Ishikawa (cell line): ENCODE measurements around the gene SERGEF.

Source experiments
- CEBPB ChIP-seq: IDR thresholded peaks from 2 replicates; pipeline ENCODE4 v1.6.1; 2012
- CREB1 ChIP-seq: IDR thresholded peaks from 2 replicates; pipeline ENCODE4 v1.6.1; 2012; ENCODE audit warnings: low read depth
- EGR1 ChIP-seq: IDR thresholded peaks from 2 replicates; pipeline ENCODE4 v1.6.1; 2012
- EP300 ChIP-seq: IDR thresholded peaks from 2 replicates; pipeline ENCODE4 v1.6.1; 2012; ENCODE audit warnings: borderline replicate concordance
- FOXM1 ChIP-seq: IDR thresholded peaks from 2 replicates; pipeline ENCODE4 v1.6.1; 2012; ENCODE audit warnings: low read depth, borderline replicate concordance
- NFIC ChIP-seq: IDR thresholded peaks from 2 replicates; pipeline ENCODE4 v1.6.1; 2012
- RAD21 ChIP-seq: IDR thresholded peaks from 2 replicates; pipeline ENCODE4 v1.6.1; 2012; ENCODE audit warnings: low read depth
- TAF1 ChIP-seq: IDR thresholded peaks from 2 replicates; pipeline ENCODE4 v1.6.1; 2012; ENCODE audit warnings: low read depth, mild to moderate bottlenecking
- TCF12 ChIP-seq: IDR thresholded peaks from 2 replicates; pipeline ENCODE4 v1.6.1; 2012; ENCODE audit warnings: low read depth
- TEAD4 ChIP-seq: IDR thresholded peaks from 2 replicates; pipeline ENCODE4 v1.6.1; 2012
- YY1 ChIP-seq: IDR thresholded peaks from 2 replicates; pipeline ENCODE4 v1.6.1; 2012; ENCODE audit warnings: low read depth
- ZBTB7A ChIP-seq: IDR thresholded peaks from 2 replicates; pipeline ENCODE4 v1.6.1; 2012; ENCODE audit warnings: low read depth
- TF ChIP-seq, protein P1 (sequence below): IDR thresholded peaks from 2 replicates; pipeline ENCODE4 v1.6.1; 2012; ENCODE audit warnings: low read depth, mild to moderate bottlenecking
- TF ChIP-seq, protein P2 (sequence below): IDR thresholded peaks from 2 replicates; pipeline ENCODE4 v1.6.1; 2012
- TF ChIP-seq, protein P3 (sequence below): IDR thresholded peaks from 2 replicates; pipeline ENCODE4 v1.6.1; 2012

The SERGEF gene

DNA sequence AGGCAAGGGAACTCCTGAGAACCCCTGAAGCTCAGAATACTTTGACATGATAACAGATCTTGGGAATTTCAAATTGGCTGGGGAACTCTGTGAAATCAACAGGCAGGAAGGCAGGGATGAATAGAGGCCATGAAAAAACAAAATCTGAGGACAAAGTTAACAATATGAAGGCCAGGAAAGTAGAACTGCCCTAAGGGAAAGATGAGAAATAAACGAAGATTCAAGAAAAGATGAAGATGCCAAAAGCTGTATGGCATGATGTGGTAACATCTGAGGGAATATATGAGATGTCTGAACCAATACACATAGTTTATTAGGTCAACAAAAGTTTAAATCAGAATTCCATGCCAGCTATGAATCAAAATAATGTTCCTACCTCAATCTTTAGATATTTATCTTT is 25.0 kb downstream of the SERGEF start:
- TF ChIP-seq RAD21 = no peak
- no peak for TF ChIP-seq CEBPB
- TF ChIP-seq NFIC = no peak

DNA sequence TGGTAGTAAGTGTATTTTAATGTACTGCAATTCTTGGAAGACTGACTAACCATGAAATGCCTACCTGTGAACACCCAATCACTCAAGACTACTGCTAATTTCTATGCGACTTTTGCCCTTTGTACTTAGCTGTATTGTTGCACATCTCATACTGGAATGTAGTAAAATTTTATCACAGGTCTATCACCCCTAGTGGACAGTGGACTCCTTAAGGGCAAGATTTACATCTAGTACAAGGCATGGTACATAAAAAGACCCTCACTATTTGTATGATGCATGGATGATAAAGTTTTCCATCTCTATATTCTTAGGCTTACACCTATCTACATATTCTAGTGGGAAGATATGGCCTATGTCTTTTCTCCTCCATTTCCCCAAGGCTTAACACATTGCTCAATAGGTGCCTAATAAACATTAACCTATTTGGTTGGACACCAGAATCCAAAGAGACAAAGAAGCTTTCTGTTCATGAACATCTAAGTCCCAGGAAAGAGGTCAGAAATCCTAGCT is 26.1 kb downstream of the SERGEF start:
- TF ChIP-seq CREB1 (no peak), EP300 (no peak; the same call in 1 of the 2 replicates), RAD21 (no peak), CEBPB (no peak), FOXM1 (no peak), NFIC (no peak), EGR1 (no peak), ZBTB7A (no peak), TCF12 (no peak), TAF1 (no peak), TEAD4 (no peak), YY1 (no peak)
- TF ChIP-seq, protein P1, sequence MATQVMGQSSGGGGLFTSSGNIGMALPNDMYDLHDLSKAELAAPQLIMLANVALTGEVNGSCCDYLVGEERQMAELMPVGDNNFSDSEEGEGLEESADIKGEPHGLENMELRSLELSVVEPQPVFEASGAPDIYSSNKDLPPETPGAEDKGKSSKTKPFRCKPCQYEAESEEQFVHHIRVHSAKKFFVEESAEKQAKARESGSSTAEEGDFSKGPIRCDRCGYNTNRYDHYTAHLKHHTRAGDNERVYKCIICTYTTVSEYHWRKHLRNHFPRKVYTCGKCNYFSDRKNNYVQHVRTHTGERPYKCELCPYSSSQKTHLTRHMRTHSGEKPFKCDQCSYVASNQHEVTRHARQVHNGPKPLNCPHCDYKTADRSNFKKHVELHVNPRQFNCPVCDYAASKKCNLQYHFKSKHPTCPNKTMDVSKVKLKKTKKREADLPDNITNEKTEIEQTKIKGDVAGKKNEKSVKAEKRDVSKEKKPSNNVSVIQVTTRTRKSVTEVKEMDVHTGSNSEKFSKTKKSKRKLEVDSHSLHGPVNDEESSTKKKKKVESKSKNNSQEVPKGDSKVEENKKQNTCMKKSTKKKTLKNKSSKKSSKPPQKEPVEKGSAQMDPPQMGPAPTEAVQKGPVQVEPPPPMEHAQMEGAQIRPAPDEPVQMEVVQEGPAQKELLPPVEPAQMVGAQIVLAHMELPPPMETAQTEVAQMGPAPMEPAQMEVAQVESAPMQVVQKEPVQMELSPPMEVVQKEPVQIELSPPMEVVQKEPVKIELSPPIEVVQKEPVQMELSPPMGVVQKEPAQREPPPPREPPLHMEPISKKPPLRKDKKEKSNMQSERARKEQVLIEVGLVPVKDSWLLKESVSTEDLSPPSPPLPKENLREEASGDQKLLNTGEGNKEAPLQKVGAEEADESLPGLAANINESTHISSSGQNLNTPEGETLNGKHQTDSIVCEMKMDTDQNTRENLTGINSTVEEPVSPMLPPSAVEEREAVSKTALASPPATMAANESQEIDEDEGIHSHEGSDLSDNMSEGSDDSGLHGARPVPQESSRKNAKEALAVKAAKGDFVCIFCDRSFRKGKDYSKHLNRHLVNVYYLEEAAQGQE = no peak
- TF ChIP-seq, protein P2, sequence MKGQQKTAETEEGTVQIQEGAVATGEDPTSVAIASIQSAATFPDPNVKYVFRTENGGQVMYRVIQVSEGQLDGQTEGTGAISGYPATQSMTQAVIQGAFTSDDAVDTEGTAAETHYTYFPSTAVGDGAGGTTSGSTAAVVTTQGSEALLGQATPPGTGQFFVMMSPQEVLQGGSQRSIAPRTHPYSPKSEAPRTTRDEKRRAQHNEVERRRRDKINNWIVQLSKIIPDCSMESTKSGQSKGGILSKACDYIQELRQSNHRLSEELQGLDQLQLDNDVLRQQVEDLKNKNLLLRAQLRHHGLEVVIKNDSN = no peak
- TF ChIP-seq, protein P3, sequence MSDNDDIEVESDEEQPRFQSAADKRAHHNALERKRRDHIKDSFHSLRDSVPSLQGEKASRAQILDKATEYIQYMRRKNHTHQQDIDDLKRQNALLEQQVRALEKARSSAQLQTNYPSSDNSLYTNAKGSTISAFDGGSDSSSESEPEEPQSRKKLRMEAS = no peak

DNA sequence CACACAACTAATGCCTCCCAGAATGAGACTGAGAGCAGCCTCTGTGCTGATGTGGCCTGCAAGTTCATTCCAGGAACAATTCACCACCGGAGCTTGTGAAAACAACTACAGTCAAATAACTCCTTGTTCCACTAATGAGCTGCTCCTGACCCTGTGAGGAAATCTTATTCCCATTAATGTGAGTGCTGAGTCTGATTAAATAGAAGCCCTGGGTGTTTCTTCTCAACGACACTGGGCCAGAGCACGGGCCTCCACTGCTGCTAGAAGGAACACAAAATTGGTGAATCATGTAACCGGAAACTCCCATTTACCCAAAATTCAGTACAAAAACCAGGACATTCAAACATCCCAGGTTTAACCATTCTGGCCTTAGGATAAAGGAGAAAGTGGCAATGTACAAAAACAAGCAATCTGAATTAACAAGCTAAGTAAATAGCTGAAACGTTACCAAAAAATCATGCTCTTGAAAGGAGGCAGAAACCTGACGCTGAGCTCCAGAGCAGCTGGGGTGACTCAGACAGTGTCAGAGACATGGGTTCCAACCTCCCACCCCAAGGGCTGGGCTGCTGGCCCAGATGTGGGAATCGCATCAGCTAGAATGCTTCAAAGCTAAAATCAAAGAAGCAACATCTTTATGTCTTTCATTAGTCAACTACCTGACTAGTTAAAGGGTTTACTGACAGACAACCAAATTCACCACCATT is 26.7 kb downstream of the SERGEF start:
- TF ChIP-seq RAD21 = no peak
- peak; percentile 39; the same call in 1 of the 2 replicates for TF ChIP-seq EP300
- TF ChIP-seq NFIC = peak; percentile 54; the same call in 1 of the 2 replicates
- TF ChIP-seq YY1 = no peak
- TF ChIP-seq TAF1 = no peak

DNA sequence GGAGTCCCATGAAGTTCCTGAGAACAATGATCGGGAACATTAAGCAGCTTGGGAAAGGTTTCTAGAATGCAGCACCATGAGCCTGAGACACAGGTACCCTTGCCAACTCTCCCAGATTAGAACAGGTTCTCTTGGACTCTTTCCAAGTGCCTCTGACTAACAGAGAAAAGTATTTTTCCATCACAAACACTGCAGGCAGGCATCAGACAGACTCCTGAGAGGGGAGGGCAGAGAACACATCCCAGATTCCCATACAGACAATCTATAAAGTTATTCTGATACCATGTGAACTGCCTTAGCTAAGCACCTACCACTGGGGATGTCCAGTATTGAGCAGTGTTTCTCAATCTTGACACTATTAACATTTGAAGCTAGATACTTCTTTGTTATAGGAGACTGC is 27.3 kb downstream of the SERGEF start:
- peak; percentile 69 for TF ChIP-seq TEAD4
- 0 out of 2 replicates have a peak, but pooled peaks have one; percentile 26 for TF ChIP-seq CEBPB
- TF ChIP-seq, protein P2 = no peak
- TF ChIP-seq ZBTB7A = no peak
- TF ChIP-seq TCF12 = peak; percentile 93
- TF ChIP-seq EP300 = peak; percentile 93
- TF ChIP-seq, protein P1 = no peak
- peak; percentile 98 for TF ChIP-seq NFIC
- no peak for TF ChIP-seq CREB1
- TF ChIP-seq, protein P3 = peak; percentile 38; the same call in 1 of the 2 replicates
- TF ChIP-seq EGR1 = no peak
- 0 out of 2 replicates have a peak, but pooled peaks have one; percentile 28 for TF ChIP-seq YY1

DNA sequence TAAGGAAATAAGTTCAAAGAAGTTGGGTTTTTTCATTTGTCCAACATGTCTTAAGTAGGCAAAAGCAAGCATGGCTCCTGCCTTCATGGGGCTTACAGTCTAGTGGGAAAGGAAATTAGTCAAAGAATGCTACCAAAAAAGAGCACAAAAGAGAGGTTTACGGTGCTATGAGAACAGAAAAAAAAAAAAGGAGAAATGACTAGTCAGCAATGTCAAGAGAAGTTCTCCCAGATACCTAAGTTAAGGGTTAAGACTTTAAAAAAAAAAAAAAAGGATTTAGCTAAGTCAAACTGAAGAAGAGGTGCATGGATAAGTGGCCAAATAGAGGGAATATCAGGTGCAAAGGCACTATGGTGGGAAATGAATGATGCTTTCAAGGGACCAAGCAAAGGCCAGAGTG is 29.3 kb downstream of the SERGEF start:
- TF ChIP-seq NFIC (no peak), TEAD4 (no peak)
- TF ChIP-seq, protein P1 = no peak
